IPS DF 19.7 (cell line): ENCODE results near the gene ZXDC.

Source experiments
- DNase-seq: peaks from one replicate; pipeline ENCODE4 v3.0.0-alpha.2; 2013; ENCODE audit warnings: low read depth, low spot score

The ZXDC gene

GRCh38 chr3:126394977-126395321 is 80.7 kb downstream of the ZXDC start:
- no peak for DNase-seq

- DNase-seq, result peak; percentile 42
These were observed 81.3 kb downstream of the ZXDC start, which contains the start of gene CFAP100 for GRCh38 chr3:126394179-126394976. Gene CFAP100, plus strand, starts transcription at chr3:126394909. Its CDS starts 1,092 bp downstream, at chr3:126396001.

DNA sequence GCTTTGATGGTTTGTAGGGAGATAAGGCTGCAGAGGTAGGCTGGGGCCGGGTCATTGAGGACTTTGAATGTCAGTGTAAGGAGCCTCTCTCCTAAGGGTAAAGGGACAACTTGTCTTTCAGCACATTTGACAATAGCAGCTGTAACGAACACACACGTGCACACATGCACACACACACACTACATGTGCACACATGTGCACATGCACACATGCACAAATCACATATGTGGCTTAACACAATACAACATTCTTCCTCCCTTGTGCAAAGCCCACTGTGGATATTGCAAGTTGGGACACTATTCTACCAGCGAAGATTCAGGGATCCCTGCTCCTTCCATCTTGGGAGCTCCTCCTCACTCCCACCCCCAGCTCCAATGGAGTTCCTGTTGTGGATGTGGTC is 82.1 kb downstream of the ZXDC start:
- no peak for DNase-seq

DNA sequence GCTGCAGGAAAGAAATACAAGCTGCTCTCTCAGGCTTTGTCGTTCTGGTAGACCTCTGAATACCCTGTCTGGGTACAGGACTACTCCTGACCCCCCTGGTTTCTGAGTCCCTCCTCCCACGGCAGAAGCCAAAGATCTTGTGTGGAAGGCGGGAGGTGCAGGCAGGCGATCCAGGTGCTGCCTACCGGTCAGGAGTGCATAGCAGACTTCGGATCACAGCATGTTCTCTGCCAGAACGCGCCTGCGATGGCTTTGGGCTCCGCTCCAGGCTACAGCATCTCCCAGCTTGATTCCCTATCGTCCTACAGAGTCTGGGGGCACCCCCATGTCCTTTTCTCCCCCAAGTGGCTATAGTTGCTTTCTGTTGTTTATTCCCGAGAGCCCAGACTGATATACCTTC is 83.4 kb downstream of the ZXDC start:
- no peak for DNase-seq

DNA sequence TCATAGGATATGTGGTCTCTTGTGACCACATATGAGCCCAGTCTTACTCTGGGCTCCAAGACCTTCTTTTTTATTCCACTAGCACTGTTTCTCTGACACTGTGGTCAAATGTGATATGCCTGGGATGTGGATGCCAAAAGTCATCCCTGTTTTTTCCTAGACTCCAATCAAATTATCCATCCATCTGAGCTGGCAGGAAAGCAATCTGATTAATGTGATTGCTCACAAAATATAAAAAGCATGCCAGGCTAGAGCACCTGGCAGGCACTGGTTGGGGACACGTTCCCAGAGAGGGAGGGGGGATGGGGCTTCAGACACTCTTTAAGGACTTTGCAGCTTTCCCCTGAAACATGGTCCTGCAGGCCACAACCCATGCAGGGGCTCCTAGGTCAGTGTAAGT is 84.1 kb downstream of the ZXDC start:
- no peak for DNase-seq

DNA sequence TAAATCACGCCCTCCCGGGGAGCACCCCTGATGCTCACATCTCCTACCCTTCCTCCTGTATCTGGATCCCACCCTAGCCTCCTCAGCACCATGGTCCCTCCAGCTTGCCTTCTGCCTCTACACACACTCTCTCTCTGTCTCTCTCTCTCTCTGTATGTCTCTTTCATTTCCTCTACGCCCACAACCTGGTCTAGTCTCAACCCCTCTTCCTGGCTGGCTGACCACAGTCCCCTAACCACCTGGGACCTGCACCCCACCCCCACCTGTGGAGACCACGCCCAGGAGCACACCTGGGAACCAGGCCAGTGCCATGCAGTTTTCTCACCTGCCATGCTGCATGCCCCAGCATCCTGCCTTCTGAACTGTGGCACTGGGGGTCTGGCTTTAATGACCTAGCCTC is 84.9 kb downstream of the ZXDC start:
- no peak for DNase-seq

GRCh38 chr3:126390201-126390600 is 85.5 kb downstream of the ZXDC start:
- DNase-seq, result no peak

DNA sequence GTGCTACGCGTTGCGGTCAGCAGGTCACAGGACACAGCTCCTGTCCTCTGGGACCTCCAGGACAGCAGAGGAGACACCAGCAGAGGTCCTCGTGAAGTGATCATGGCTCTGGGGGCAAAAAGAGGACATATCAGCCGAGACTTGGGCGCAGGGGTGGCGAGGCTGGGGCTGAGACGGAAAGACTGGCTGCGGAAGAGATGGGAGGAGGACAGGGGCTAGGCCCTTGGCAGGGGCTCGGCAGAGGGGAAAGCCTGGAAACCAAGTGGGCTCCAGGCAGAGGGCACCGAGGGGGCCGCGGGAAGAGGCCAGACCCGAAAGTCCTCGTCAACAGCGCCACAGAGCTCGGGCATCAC is 85.9 kb downstream of the ZXDC start:
- no peak for DNase-seq

- peak; percentile 86 for DNase-seq
These were observed 86.4 kb downstream of the ZXDC start for GRCh38 chr3:126389112-126389793.
